IMR-90 (cell line): ENCODE results near the gene METTL27. TPM values are rescaled to one million over a fixed set of nuclear protein-coding genes. Genes with fewer than 3 reads are reported as not detected.

Source experiments
- ATAC-seq: fragments of 200-7000 bp; cut with Tn5 transposase; 2 replicates; pipeline ENCODE4 v1.9.1; 2020; ENCODE audit warnings: low read depth, mild to moderate bottlenecking, moderate library complexity
- BruUV-seq: library from RNA; stranded (reverse); fragments of 400-500 nt; replicated peaks from 2 replicates; lab custom pipeline; 2021; lab: Mats Ljungman, UMichigan
- CTCF ChIA-PET: fragments of 300-600 bp; formaldehyde crosslinking; extraction: SDS; loops from one replicate; lab custom pipeline; 2021; ENCODE audit warnings: antibody characterized with exemption; lab: Yijun Ruan, JAX
- POLR2A ChIA-PET: fragments of 300-600 bp; sonication (Branson Sonifier 250); formaldehyde crosslinking; loops from one replicate; lab custom pipeline; 2022; ENCODE audit warnings: antibody characterized with exemption; ENCODE audit not compliant: unreplicated experiment; lab: Charles Lee
- DNase-seq: peaks from one replicate; pipeline ENCODE4 v3.0.0; 2013
- H2AFZ ChIP-seq: replicated peaks from 2 replicates; pipeline ENCODE3; 2013; ENCODE audit warnings: low read length, mild to moderate bottlenecking; ENCODE audit not compliant: poor library complexity
- H2AK5ac ChIP-seq: 2 replicates; pipeline ENCODE4 v1.6.1; 2013; ENCODE audit warnings: low read depth, low read length, inconsistent platforms
- H2AK9ac ChIP-seq: replicated peaks from 2 replicates; pipeline ENCODE3; 2013; ENCODE audit warnings: mild to moderate bottlenecking, low read depth, low read length, moderate library complexity; ENCODE audit not compliant: poor library complexity
- H2BK120ac ChIP-seq: 2 replicates; pipeline ENCODE4 v1.6.1; 2013; ENCODE audit warnings: low read depth, low read length, inconsistent platforms
- H2BK15ac ChIP-seq: 3 replicates; pipeline ENCODE4 v1.6.1; 2013; ENCODE audit warnings: low read depth, low read length, inconsistent platforms
- H2BK20ac ChIP-seq: 2 replicates; pipeline ENCODE4 v1.6.1; 2013; ENCODE audit warnings: low read depth, mild to moderate bottlenecking, inconsistent platforms, low read length, moderate library complexity
- H2BK5ac ChIP-seq: 2 replicates; pipeline ENCODE4 v1.6.1; 2013; ENCODE audit warnings: mild to moderate bottlenecking, low read depth, low read length, inconsistent platforms; ENCODE audit not compliant: poor library complexity, severe bottlenecking
- H3K14ac ChIP-seq: replicated peaks from 2 replicates; pipeline ENCODE4 v1.6.1; 2013; ENCODE audit warnings: low read depth, low read length, inconsistent platforms
- H3K18ac ChIP-seq: 2 replicates; pipeline ENCODE4 v1.6.1; 2013; ENCODE audit warnings: low read depth, low read length, control low read depth
- H3K23ac ChIP-seq: 2 replicates; pipeline ENCODE4 v1.6.1; 2013; ENCODE audit warnings: low read depth, low read length, inconsistent platforms
- H3K27ac ChIP-seq: 2 replicates; pipeline ENCODE4 v1.5.1; 2013; ENCODE audit warnings: mild to moderate bottlenecking, control low read depth, low read length; ENCODE audit not compliant: insufficient read depth
- H3K27me3 ChIP-seq: 2 replicates; pipeline ENCODE4 v1.6.1; 2013; ENCODE audit warnings: low read length; ENCODE audit not compliant: control insufficient read depth, insufficient read depth
- H3K36me3 ChIP-seq: 2 replicates; pipeline ENCODE4 v1.6.1; 2013; ENCODE audit warnings: low read length, mixed read lengths; ENCODE audit not compliant: control insufficient read depth, insufficient read depth
- H3K4ac ChIP-seq: 2 replicates; pipeline ENCODE4 v1.6.1; 2013; ENCODE audit warnings: low read depth, low read length, inconsistent platforms
- H3K4me1 ChIP-seq: 2 replicates; pipeline ENCODE4 v1.6.1; 2013; ENCODE audit warnings: low read length, mixed read lengths; ENCODE audit not compliant: control insufficient read depth, insufficient read depth
- H3K4me2 ChIP-seq: 2 replicates; pipeline ENCODE4 v1.6.1; 2013; ENCODE audit warnings: low read depth, mild to moderate bottlenecking, control low read depth, low read length, moderate library complexity
- H3K4me3 ChIP-seq: 2 replicates; pipeline ENCODE4 v1.5.1; 2013; ENCODE audit warnings: low read depth, mild to moderate bottlenecking, control low read depth, low read length, moderate library complexity; ENCODE audit not compliant: insufficient read depth
- H3K56ac ChIP-seq: 2 replicates; pipeline ENCODE4 v1.6.1; 2013; ENCODE audit warnings: low read length, inconsistent platforms; ENCODE audit not compliant: insufficient read depth; ENCODE audit errors: extremely low read depth
- H3K79me1 ChIP-seq, 2 experiments: 2 replicates each; pipeline ENCODE4 v1.6.1; 2013; ENCODE audit warnings: low read length in 2 of 2, inconsistent platforms in 1 of 2, low read depth in 1 of 2
- H3K9ac ChIP-seq: 2 replicates; pipeline ENCODE4 v1.6.1; 2013; ENCODE audit warnings: low read depth, low read length, control low read depth
- H3K9me1 ChIP-seq: 2 replicates; pipeline ENCODE4 v1.6.1; 2013; ENCODE audit warnings: low read length, inconsistent platforms; ENCODE audit not compliant: insufficient read depth
- H3K9me3 ChIP-seq: 2 replicates; pipeline ENCODE4 v1.6.1; 2013; ENCODE audit warnings: low read length; ENCODE audit not compliant: control insufficient read depth, insufficient read depth
- H4K20me1 ChIP-seq: 2 replicates; pipeline ENCODE4 v1.6.1; 2013; ENCODE audit warnings: low read length, inconsistent platforms; ENCODE audit not compliant: insufficient read depth
- H4K5ac ChIP-seq: 2 replicates; pipeline ENCODE4 v1.6.1; 2013; ENCODE audit warnings: mild to moderate bottlenecking, low read depth, low read length, control low read depth
- H4K8ac ChIP-seq, 2 experiments: 2 replicates each; pipeline ENCODE4 v1.6.1; 2013; ENCODE audit warnings: low read depth in 2 of 2, low read length in 2 of 2, control low read depth in 1 of 2, inconsistent platforms in 1 of 2
- H4K91ac ChIP-seq: 2 replicates; pipeline ENCODE4 v1.6.1; 2013; ENCODE audit warnings: low read depth, low read length, inconsistent platforms; ENCODE audit not compliant: insufficient read depth
- BHLHE40 ChIP-seq: fragments of 150-350 bp; IDR thresholded peaks from 2 replicates; pipeline ENCODE4 v1.6.1; 2016; ENCODE audit warnings: mild to moderate bottlenecking, low read depth, low read length
- CEBPB ChIP-seq: IDR thresholded peaks from 2 replicates; pipeline ENCODE4 v1.6.1; 2012; ENCODE audit warnings: low read depth, low read length, improper control_type of control experiment
- CHD1 ChIP-seq: IDR thresholded peaks from 2 replicates; pipeline ENCODE4 v1.6.1; 2012; ENCODE audit warnings: low read depth, low read length, improper control_type of control experiment
- FOS ChIP-seq: fragments of 150-350 bp; IDR thresholded peaks from 2 replicates; pipeline ENCODE4 v1.6.1; 2016; ENCODE audit warnings: low read depth, low read length
- MAFK ChIP-seq: IDR thresholded peaks from 2 replicates; pipeline ENCODE4 v1.6.1; 2012; ENCODE audit warnings: low read depth, low read length, improper control_type of control experiment
- POLR2A ChIP-seq: IDR thresholded peaks from 2 replicates; pipeline ENCODE4 v1.6.1; 2012; ENCODE audit warnings: mild to moderate bottlenecking, low read depth, low read length
- RAD21 ChIP-seq: IDR thresholded peaks from 2 replicates; pipeline ENCODE4 v1.6.1; 2012; ENCODE audit warnings: low read length, improper control_type of control experiment
- RCOR1 ChIP-seq: IDR thresholded peaks from 2 replicates; pipeline ENCODE4 v1.6.1; 2012; ENCODE audit warnings: mild to moderate bottlenecking, low read length, improper control_type of control experiment; ENCODE audit not compliant: insufficient replicate concordance
- WGBS, 2 experiments: methylation state at CpG; one replicate each; pipeline versions ENCODE4 v1.1.5 to v1.1.7; 2013; ENCODE audit warnings: missing lambda C conversion rate in 2 of 2; ENCODE audit not compliant: insufficient read length in 1 of 2; ENCODE audit errors: extremely low coverage in 2 of 2; 5-methylcytosine and 5-hydroxymethylcytosine counted together
- dilution Hi-C: fragments of 300-500 bp; cut with HindIII; formaldehyde crosslinking; loops from one replicate; pipeline ENCODE4 v1.14.3; 2018; ENCODE audit warnings: low sequenced_read_pairs; ENCODE audit not compliant: unreplicated experiment
- in situ Hi-C: fragments of 300-500 bp; cut with MboI; formaldehyde crosslinking; loops from 3 replicates; pipeline ENCODE4 v1.14.3; 2019; ENCODE audit warnings: low sequenced_read_pairs, inconsistent platforms, mixed read lengths
- intact Hi-C: fragments of 100-400 bp; cut with micrococcal nuclease; formaldehyde crosslinking; loops from 2 replicates; pipeline ENCODE4 v1.10.0; 2022
- polyA plus RNA-seq, 3 experiments: library from polyadenylated mRNA; depleted of rRNA; stranded (reverse); fragments of >200 nt; gene quantifications; 2 replicates each; pipeline ENCODE4 v1.2.3, GENCODE V29; 2012; ENCODE audit warnings: low replicate concordance in 1 of 3
- total RNA-seq: library from RNA; depleted of rRNA; stranded (reverse); fragments of >200 nt; gene quantifications from 2 replicates; pipeline ENCODE4 v1.2.3, GENCODE V29; 2012

Gene METTL27
- total and polyA plus RNA-seq, 2 of the 4 experiments (the other 2 are of a cell fraction), result 2.3 to 4.3 TPM

DNA sequence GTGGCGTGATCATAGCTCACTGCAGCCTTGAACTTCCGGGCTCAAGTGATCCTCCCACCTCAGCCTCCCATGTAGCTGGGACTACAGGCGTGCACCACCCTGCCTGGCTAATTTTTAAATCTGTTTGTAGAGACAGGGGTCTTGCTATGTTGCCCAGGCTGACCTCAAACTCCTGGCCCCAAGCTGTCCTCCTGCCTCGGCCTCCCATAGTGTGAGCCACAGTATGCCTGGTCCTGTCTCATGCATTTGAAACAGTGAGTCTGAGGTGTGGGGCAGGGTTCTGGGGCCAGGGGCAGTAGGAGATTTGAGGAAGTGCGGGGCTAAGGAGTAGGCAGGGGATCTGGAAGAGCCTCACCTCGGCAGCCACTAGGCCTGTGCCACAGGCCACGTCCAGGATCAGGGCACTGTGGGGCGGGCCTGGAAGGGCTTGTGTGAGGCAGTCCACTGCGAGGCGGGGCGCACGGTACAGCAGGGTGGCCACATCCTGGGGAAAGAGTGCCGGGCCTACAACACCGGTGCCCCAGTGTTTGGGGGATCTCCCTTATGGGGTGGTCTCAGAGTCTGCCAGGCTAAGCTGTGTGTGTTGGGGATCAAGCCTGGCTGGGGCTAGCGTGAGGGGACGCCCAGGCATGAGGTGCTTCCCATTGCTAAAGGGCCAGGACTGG lies 1.5 kb downstream of the METTL27 start:
- no TSS peak for BruUV-seq
- ChIA-PET CTCF (no interaction called here), POLR2A (no interaction called here)
- H4K5ac ChIP-seq, result no peak overlapping the region
- no peak overlapping the region for H4K91ac ChIP-seq
- H3K27ac ChIP-seq, result no peak overlapping the region
- no peak overlapping the region for H2BK15ac ChIP-seq
- TF ChIP-seq RAD21 (no peak), RCOR1 (no peak), CHD1 (no peak), FOS (no peak), MAFK (no peak), BHLHE40 (no peak), POLR2A (no peak), CEBPB (no peak)
- H4K20me1 ChIP-seq, result no peaks in the 10 kb centered on the region
- H3K14ac ChIP-seq, result no peak overlapping the region
- no peaks in the 10 kb centered on the region for H3K27me3 ChIP-seq
- ATAC-seq (no peak), DNase-seq (no peak)
- no peak overlapping the region for H2BK120ac ChIP-seq
- no peak overlapping the region for H2AFZ ChIP-seq
- 99% methylated on average over 8 of the region's 16 CpGs; no CpG with 5 or more reads in 1 of the 2 experiments for WGBS, 2 experiments
- no peak overlapping the region for H3K9ac ChIP-seq
- no peak overlapping the region for H2BK20ac ChIP-seq
- H2AK5ac ChIP-seq, result peak overlapping the region; percentile 9; the same call in 1 of the 2 replicates
- no peak overlapping the region for H3K4me3 ChIP-seq
- dilution Hi-C loops, result no loop called here
- H3K23ac ChIP-seq, result no peak overlapping the region
- peaks cover 4% of the 10 kb centered on the region; the same call in 1 of the 2 replicates for H3K9me1 ChIP-seq
- no peaks in the 10 kb centered on the region; the same call in 1 of the 2 replicates for H3K36me3 ChIP-seq
- in situ Hi-C loops, result no loop called here
- H3K18ac ChIP-seq, result no peak overlapping the region
- H3K4me1 ChIP-seq, result no peaks in the 10 kb centered on the region; the same call in 1 of the 2 replicates
- no peak overlapping the region for H2AK9ac ChIP-seq
- H3K4ac ChIP-seq, result 0 out of 2 replicates have a peak overlapping the region, but pooled peaks have one; percentile 39
- no peak overlapping the region for H4K8ac ChIP-seq
- peaks cover 5 to 20% of the 10 kb centered on the region in 2 experiments for H3K79me1 ChIP-seq
- H3K56ac ChIP-seq, result no peak overlapping the region
- no peak overlapping the region for H3K4me2 ChIP-seq
- H2BK5ac ChIP-seq, result no peak overlapping the region
- intact Hi-C loops, result no loop called here
- H3K9me3 ChIP-seq, result no peaks in the 10 kb centered on the region
